H1 (cell line): ENCODE measurements around the gene NOC2L. TPM values are rescaled to one million over a fixed set of nuclear protein-coding genes. Genes with fewer than 3 reads are reported as not detected.

Experiments
- CTCF ChIA-PET: fragments of 300-600 bp; sonication (Branson Sonifier 250); formaldehyde crosslinking; loops from one replicate; lab custom pipeline; 2021; ENCODE audit not compliant: partially characterized antibody; lab: Charles Lee
- POLR2A ChIA-PET: fragments of 300-600 bp; sonication (Branson Sonifier 250); formaldehyde crosslinking; loops from one replicate; lab custom pipeline; 2021; ENCODE audit warnings: inconsistent platforms; ENCODE audit not compliant: partially characterized antibody; lab: Charles Lee
- DNase-seq, 2 experiments: peaks; one replicate each; pipeline versions ENCODE4 v3.0.0 to v3.0.0-alpha.2; 2010 to 2022; ENCODE audit warnings: low spot score in 2 of 2, low read depth in 1 of 2, mixed read lengths in 1 of 2
- FAIRE-seq: peaks from 2 replicates; lab custom pipeline; 2011; peaks lifted over from hg19 to GRCh38; lab: Jason Lieb, UNC
- H2AFZ ChIP-seq: 2 replicates; pipeline ENCODE4 v1.8.1; 2012; ENCODE audit warnings: low read length, inconsistent platforms
- H2AK5ac ChIP-seq: 2 replicates; pipeline ENCODE4 v1.6.1; 2013; ENCODE audit warnings: low read depth, low read length
- H2BK120ac ChIP-seq: replicated peaks from 2 replicates; pipeline ENCODE3; 2013; ENCODE audit warnings: low read depth, low read length, inconsistent platforms
- H2BK12ac ChIP-seq: 2 replicates; pipeline ENCODE4 v1.6.1; 2013; ENCODE audit warnings: low read depth, low read length
- H2BK15ac ChIP-seq: 2 replicates; pipeline ENCODE4 v1.6.1; 2013; ENCODE audit warnings: low read length
- H2BK20ac ChIP-seq: 2 replicates; pipeline ENCODE4 v1.6.1; 2013; ENCODE audit warnings: low read length
- H2BK5ac ChIP-seq: 2 replicates; pipeline ENCODE4 v1.6.1; 2013; ENCODE audit warnings: low read depth, low read length
- H3K14ac ChIP-seq: 2 replicates; pipeline ENCODE4 v1.6.1; 2013; ENCODE audit warnings: inconsistent platforms; ENCODE audit not compliant: insufficient read length
- H3K18ac ChIP-seq: 2 replicates; pipeline ENCODE4 v1.6.1; 2013; ENCODE audit warnings: low read length; ENCODE audit errors: extremely low read depth
- H3K23ac ChIP-seq: 2 replicates; pipeline ENCODE4 v1.6.1; 2013; ENCODE audit warnings: inconsistent platforms; ENCODE audit not compliant: insufficient read length
- H3K23me2 ChIP-seq: 2 replicates; pipeline ENCODE4 v1.6.1; 2013; ENCODE audit warnings: low read depth, low read length
- H3K27ac ChIP-seq: 2 replicates; pipeline ENCODE4 v1.6.1; 2011; ENCODE audit warnings: low read depth, low read length, inconsistent platforms
- H3K27me3 ChIP-seq, 4 experiments: replicated peaks in 1 of 4; 1 replicate in 1 of 4; 2 replicates in 3 of 4; pipeline versions ENCODE4 v1.6.1 to v1.8.1; 2011 to 2013; ENCODE audit warnings: low read length in 3 of 4, mild to moderate bottlenecking in 3 of 4, inconsistent platforms in 2 of 4, mixed read lengths in 2 of 4, moderate library complexity in 1 of 4; ENCODE audit not compliant: control insufficient read depth in 3 of 4, insufficient read depth in 3 of 4; ENCODE audit errors: extremely low read depth in 1 of 4
- H3K36me3 ChIP-seq, 4 experiments: 2 replicates each; pipeline versions ENCODE4 v1.6.1 to v1.8.1; 2011 to 2013; ENCODE audit warnings: mild to moderate bottlenecking in 4 of 4, low read length in 3 of 4, moderate library complexity in 2 of 4, control low read depth in 1 of 4, inconsistent platforms in 1 of 4; ENCODE audit not compliant: insufficient read depth in 4 of 4, control insufficient read depth in 2 of 4
- H3K4ac ChIP-seq: replicated peaks from 2 replicates; pipeline ENCODE3; 2013; ENCODE audit warnings: low read length, low read depth, mixed read lengths, inconsistent platforms; ENCODE audit not compliant: insufficient read length
- H3K4me1 ChIP-seq, 4 experiments: replicated peaks in 1 of 4; 1 replicate in 1 of 4; 2 replicates in 3 of 4; pipeline versions ENCODE4 v1.6.1 to v1.8.1; 2011 to 2013; ENCODE audit warnings: low read length in 3 of 4, inconsistent platforms in 2 of 4, mixed read lengths in 1 of 4; ENCODE audit not compliant: insufficient read depth in 4 of 4, control insufficient read depth in 3 of 4
- H3K4me2 ChIP-seq, 2 experiments: 2 replicates each; pipeline versions ENCODE4 v1.6.1 to v1.8.1; 2011 to 2013; ENCODE audit warnings: low read depth in 2 of 2, low read length in 2 of 2, control low read depth in 1 of 2, inconsistent platforms in 1 of 2, mild to moderate bottlenecking in 1 of 2; ENCODE audit not compliant: insufficient read depth in 1 of 2
- H3K4me3 ChIP-seq, 4 experiments: fragments of 200-600, 300-600 bp in 1 of 4; sonication (generic), shearing (Covaris generic), sonication (Bioruptor Twin) in 1 of 4; 2 replicates each; pipeline versions ENCODE4 v1.5.1 to v1.8.1; 2011 to 2016; ENCODE audit warnings: low read length in 4 of 4, low read depth in 3 of 4, control low read depth in 2 of 4, inconsistent platforms in 2 of 4, mild to moderate bottlenecking in 2 of 4, mixed read lengths in 1 of 4, moderate library complexity in 1 of 4; ENCODE audit not compliant: insufficient read depth in 2 of 4; ENCODE audit errors: extremely low read depth in 1 of 4
- H3K56ac ChIP-seq: replicated peaks from 2 replicates; pipeline ENCODE3; 2013; ENCODE audit warnings: low read depth, mild to moderate bottlenecking, mixed read lengths, low read length, inconsistent platforms; ENCODE audit not compliant: insufficient read length
- H3K79me1 ChIP-seq: 2 replicates; pipeline ENCODE4 v1.6.1; 2013; ENCODE audit warnings: low read depth, low read length, control low read depth
- H3K79me2 ChIP-seq, 2 experiments: 2 replicates each; pipeline versions ENCODE4 v1.6.1 to v1.8.1; 2012 to 2013; ENCODE audit warnings: low read length in 2 of 2, mild to moderate bottlenecking in 2 of 2, inconsistent platforms in 1 of 2; ENCODE audit not compliant: insufficient read depth in 2 of 2, control insufficient read depth in 1 of 2
- H3K9ac ChIP-seq, 4 experiments: replicated peaks in 1 of 4; 1 replicate in 1 of 4; 2 replicates in 3 of 4; pipeline versions ENCODE4 v1.6.1 to v1.8.1; 2011 to 2013; ENCODE audit warnings: low read depth in 3 of 4, low read length in 3 of 4, control low read depth in 2 of 4, mild to moderate bottlenecking in 2 of 4, moderate library complexity in 2 of 4, inconsistent platforms in 1 of 4; ENCODE audit errors: extremely low read depth in 1 of 4
- H3K9me3 ChIP-seq, 2 experiments: 2 replicates each; pipeline versions ENCODE4 v1.6.1 to v1.8.1; 2012 to 2013; ENCODE audit warnings: mild to moderate bottlenecking in 2 of 2, moderate library complexity in 2 of 2, control low read depth in 1 of 2, inconsistent platforms in 1 of 2, low read depth in 1 of 2, low read length in 1 of 2, mixed read lengths in 1 of 2; ENCODE audit not compliant: insufficient read depth in 2 of 2
- H4K20me1 ChIP-seq, 2 experiments: replicated peaks in 1 of 2; 2 replicates each; pipeline versions ENCODE3 to v1.8.1; 2011 to 2013; ENCODE audit warnings: inconsistent platforms in 2 of 2, low read length in 2 of 2, mild to moderate bottlenecking in 1 of 2; ENCODE audit not compliant: insufficient read depth in 2 of 2, control insufficient read depth in 1 of 2
- H4K5ac ChIP-seq: 2 replicates; pipeline ENCODE4 v1.6.1; 2013; ENCODE audit warnings: low read length, low read depth, mixed read lengths, inconsistent platforms; ENCODE audit not compliant: insufficient read length
- H4K8ac ChIP-seq: 2 replicates; pipeline ENCODE4 v1.8.0; 2013; ENCODE audit warnings: mild to moderate bottlenecking, moderate library complexity, low read length, inconsistent platforms; ENCODE audit not compliant: insufficient read depth; ENCODE audit errors: extremely low read depth
- H4K91ac ChIP-seq: replicated peaks from 2 replicates; pipeline ENCODE3; 2013; ENCODE audit warnings: low read length, mixed read lengths, inconsistent platforms; ENCODE audit not compliant: insufficient read length
- CHD2 ChIP-seq: IDR thresholded peaks from 2 replicates; pipeline ENCODE4 v1.6.1; 2012; ENCODE audit warnings: low read length, improper control_type of control experiment
- CREB1 ChIP-seq: IDR thresholded peaks from 2 replicates; pipeline ENCODE4 v1.6.1; 2012; ENCODE audit warnings: inconsistent platforms
- EZH2 ChIP-seq: fragments of 200-600 bp; sonication (generic); IDR thresholded peaks from 2 replicates; pipeline ENCODE4 v1.7.1; 2012; ENCODE audit warnings: low read depth, mild to moderate bottlenecking, moderate library complexity, low read length, inconsistent platforms; ENCODE audit not compliant: severe bottlenecking
- GABPA ChIP-seq: IDR thresholded peaks from 2 replicates; pipeline ENCODE4 v1.6.1; 2011; ENCODE audit warnings: mild to moderate bottlenecking, low read length, moderate library complexity, borderline replicate concordance; ENCODE audit not compliant: insufficient read depth
- KDM4A ChIP-seq: IDR thresholded peaks from one replicate; pipeline ENCODE4 v1.7.1; 2012; ENCODE audit warnings: low read depth, mild to moderate bottlenecking, moderate library complexity, low read length, inconsistent platforms; ENCODE audit not compliant: severe bottlenecking
- POLR2A ChIP-seq, 2 experiments: IDR thresholded peaks; 1 replicate in 1 of 2; 2 replicates in 1 of 2; pipeline ENCODE4 v1.6.1; 2011; ENCODE audit warnings: low read depth in 2 of 2, low read length in 2 of 2, mild to moderate bottlenecking in 2 of 2; ENCODE audit errors: control extremely low read depth in 1 of 2
- RBBP5 ChIP-seq: IDR thresholded peaks from 2 replicates; pipeline ENCODE4 v1.7.1; 2012; ENCODE audit warnings: low read depth, mild to moderate bottlenecking, inconsistent platforms, low read length, moderate library complexity, borderline replicate concordance
- RXRA ChIP-seq: IDR thresholded peaks from 2 replicates; pipeline ENCODE4 v1.6.1; 2011; ENCODE audit warnings: low read depth, mild to moderate bottlenecking, low read length, moderate library complexity; ENCODE audit not compliant: insufficient read depth
- SIN3A ChIP-seq, 2 experiments: IDR thresholded peaks in 1 of 2; conservative IDR thresholded peaks in 1 of 2; 2 replicates each; pipeline ENCODE4 v1.6.1; 2011 to 2012; ENCODE audit warnings: low read length in 2 of 2, improper control_type of control experiment in 1 of 2, low read depth in 1 of 2, mild to moderate bottlenecking in 1 of 2
- SUZ12 ChIP-seq: fragments of 200-600 bp; sonication (generic); IDR thresholded peaks from 2 replicates; pipeline ENCODE4 v1.6.1; 2012; ENCODE audit warnings: mild to moderate bottlenecking, inconsistent platforms, low read length, moderate library complexity, mixed read lengths
- WGBS, 2 experiments: shearing (Covaris generic) in 1 of 2; methylation state at CpG; one replicate each; pipeline versions ENCODE4 v1.1.6 to v1.1.7; 2013 to 2015; ENCODE audit warnings: low lambda C conversion rate in 2 of 2, mixed read lengths in 2 of 2, inconsistent platforms in 1 of 2, low coverage in 1 of 2, missing lambda C conversion rate in 1 of 2; ENCODE audit not compliant: insufficient replicate concordance in 2 of 2, insufficient coverage in 1 of 2, insufficient read length in 1 of 2; ENCODE audit errors: extremely low coverage in 1 of 2, missing lambda C conversion rate in 1 of 2; 5-methylcytosine and 5-hydroxymethylcytosine counted together
- polyA plus RNA-seq, 7 experiments: library from polyadenylated mRNA; depleted of rRNA in 3 of 7; stranded (reverse) in 5 of 7; unstranded in 2 of 7; fragments of >200 nt in 5 of 7; fragments of 200-250 nt in 2 of 7; gene quantifications; 1 replicate in 5 of 7; 2 replicates in 1 of 7; 4 replicates in 1 of 7; pipeline versions ENCODE4 v1.2.1 to v1.2.3, GENCODE V29; 2011 to 2013; ENCODE audit warnings: missing spikeins in 2 of 7, mixed read lengths in 2 of 7
- total RNA-seq: library from RNA; stranded (reverse); fragmentation: NEBNext Ultra II Directional; extraction: Animal tissue kit (Norgen Biotek cat#: 25700); gene quantifications from 2 replicates; pipeline ENCODE4 v1.2.1, GENCODE V29; 2021

The NOC2L gene
- total and polyA plus RNA-seq, 2 of the 8 experiments (the other 6 are each of a cell fraction or from before 2014, with no cell fraction given), result 74.7 to 130 TPM

DNA sequence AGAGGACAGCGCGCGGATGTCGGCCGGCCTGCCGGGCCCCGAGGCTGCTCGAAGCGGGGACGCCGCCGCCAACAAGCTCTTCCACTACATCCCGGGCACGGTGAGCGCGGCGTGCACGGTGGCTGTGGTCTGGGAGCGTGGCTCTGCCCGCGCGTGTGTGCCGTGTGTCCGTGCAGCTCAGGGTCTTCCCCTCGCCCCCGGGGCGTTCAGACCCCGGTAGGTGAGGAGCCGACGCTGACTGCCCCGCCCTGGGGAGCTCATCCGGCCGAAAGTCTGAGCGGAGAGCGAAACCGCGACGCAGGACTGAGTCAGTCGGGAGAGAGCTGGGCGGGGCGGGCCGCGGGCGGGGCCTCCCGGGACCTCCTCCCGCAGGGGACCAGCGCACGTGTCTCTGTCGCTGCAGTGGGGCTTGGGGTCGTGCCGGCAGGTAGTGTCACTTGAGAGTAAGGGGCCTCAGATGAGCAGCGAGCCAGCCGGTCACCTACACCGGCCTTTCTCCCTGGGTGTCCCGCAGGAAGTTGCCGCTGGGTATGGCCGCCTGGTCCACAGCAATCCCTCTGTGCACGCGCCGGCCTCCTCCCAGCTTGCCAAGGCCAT, 7.7 kb upstream of the NOC2L start:
- peak overlapping the region; percentile 93 for H4K91ac ChIP-seq
- no peak overlapping the region; the same call in 1 of the 2 replicates for H2AFZ ChIP-seq
- H3K23me2 ChIP-seq, result peaks cover 10% of the 10 kb centered on the region; the same call in 1 of the 2 replicates
- H3K18ac ChIP-seq, result peak overlapping the region; percentile 95
- no peaks in the 10 kb centered on the region for H3K9me3 ChIP-seq
- H4K20me1 ChIP-seq, result peaks cover 0 to 32% of the 10 kb centered on the region in 2 experiments
- ChIA-PET CTCF (interaction anchor here (0.5 to 1.1 kb wide), 5 partner anchors 14 to 275 kb away, joined by 3 to 6 read pairs (median 4); no protein-coding TSS in a partner anchor), POLR2A (interaction anchor here (0.7 to 2.2 kb wide), 10 partner anchors 8 to 98 kb away, joined by 3 to 11 read pairs (median 3); partner anchors contain the start of gene NOC2L)
- 0 out of 2 replicates have a peak overlapping the region, but pooled peaks have one; percentile 52 for H2BK12ac ChIP-seq
- H3K23ac ChIP-seq, result no peak overlapping the region
- no peak overlapping the region for H2BK15ac ChIP-seq
- H3K14ac ChIP-seq, result no peak overlapping the region
- H3K27me3 ChIP-seq, result peaks cover 11 to 63% (median 53%) of the 10 kb centered on the region in 4 experiments
- H2BK20ac ChIP-seq, result no peak overlapping the region
- no peaks in the 10 kb centered on the region; the same call in 1 of the 2 replicates for H3K79me1 ChIP-seq
- no peak overlapping the region for H2AK5ac ChIP-seq
- TF ChIP-seq POLR2A (IDR thresholded peaks at IDR 0.05; ENCODE audit: control extremely low read depth in 1 of 2, low read depth in 2 of 2, low read length in 2 of 2) (peak in 1 of 2 experiments; percentile 46; a peak in 1 of 3 replicates), SIN3A (conservative IDR thresholded peaks at IDR 0.05 in 1 of 2, IDR thresholded peaks at IDR 0.05 in 1 of 2; ENCODE audit: low read depth in 1 of 2, low read length in 2 of 2) (0 out of 4 replicates have a peak, but pooled peaks of 1 of the 2 experiments have one; percentile 7), RBBP5 (peak; percentile 61; the same call in 1 of the 2 replicates), GABPA (peak; percentile 27; the same call in 1 of the 2 replicates), CREB1 (no peak), EZH2 (peak; percentile 82), SUZ12 (peak; percentile 66), RXRA (no peak), CHD2 (no peak), KDM4A (peak; percentile 87)
- H3K4me1 ChIP-seq, result peaks cover 0 to 13% (median 6%) of the 10 kb centered on the region in 4 experiments; a peak in 5 of 7 replicates
- H4K8ac ChIP-seq, result peak overlapping the region; percentile 86; the same call in 1 of the 2 replicates
- DNase-seq, result peak in 1 of 2 experiments; percentile 82
- H3K56ac ChIP-seq, result no peak overlapping the region
- H2BK5ac ChIP-seq, result no peak overlapping the region; the same call in 1 of the 2 replicates
- H3K4ac ChIP-seq, result peak overlapping the region; percentile 85
- no peak overlapping the region for H4K5ac ChIP-seq
- H3K4me3 ChIP-seq, result peak overlapping the region; percentile 38 to 70 (median 48)
- H2BK120ac ChIP-seq, result no peak overlapping the region
- WGBS, 2 experiments, result 2% methylated on average over 33 of the region's 60 CpGs; no CpG with 5 or more reads in 1 of the 2 experiments
- H3K79me2 ChIP-seq, result peaks cover 0 to 3% of the 10 kb centered on the region in 2 experiments; a peak in 1 of 4 replicates
- peaks cover 0 to 19% (median 10%) of the 10 kb centered on the region in 4 experiments; a peak in 7 of 8 replicates for H3K36me3 ChIP-seq
- peak overlapping the region in 1 of 4 experiments; percentile 70; a peak in 3 of 7 replicates for H3K9ac ChIP-seq
- H3K4me2 ChIP-seq, result peak overlapping the region; percentile 83 to 99
- no peak for FAIRE-seq
- no peak overlapping the region for H3K27ac ChIP-seq
